Mesothelial cell of epicardium (in vitro differentiated cells): ENCODE results near the gene RPL31. TPM values are rescaled to one million over a fixed set of nuclear protein-coding genes. Genes with fewer than 3 reads are reported as not detected.
"Not testable (repeated sequence)": the region's sequence is repeated elsewhere in the genome, so short reads cannot be mapped to it uniquely, and the experiment has no call there.

Source experiments
- DNase-seq, 2 experiments: peaks; one replicate each; pipeline ENCODE4 v3.0.0; 2021; ENCODE audit warnings: low spot score in 2 of 2; ENCODE audit not compliant: unreplicated experiment in 2 of 2
- H3K27ac Mint-ChIP-seq: 2 replicates; pipeline ENCODE4 v1.8.0; 2021; ENCODE audit warnings: mixed read lengths
- H3K27me3 Mint-ChIP-seq: 2 replicates; pipeline ENCODE4 v1.8.0; 2021; ENCODE audit warnings: low read depth, mixed read lengths
- H3K36me3 Mint-ChIP-seq: 2 replicates; pipeline ENCODE4 v1.8.0; 2021; ENCODE audit warnings: mixed read lengths
- H3K4me1 Mint-ChIP-seq: 2 replicates; pipeline ENCODE4 v1.8.0; 2021; ENCODE audit warnings: mixed read lengths
- H3K4me3 Mint-ChIP-seq: 2 replicates; pipeline ENCODE4 v1.8.0; 2021; ENCODE audit warnings: mild to moderate bottlenecking, moderate library complexity, mixed read lengths
- H3K9me3 Mint-ChIP-seq: 2 replicates; pipeline ENCODE4 v1.8.0; 2021; ENCODE audit warnings: mixed read lengths
- total RNA-seq: library from RNA; stranded (reverse); gene quantifications from 3 replicates; pipeline ENCODE4 v1.2.1, GENCODE V29; 2021
- TF ChIP-seq, protein P1 (sequence below): fragments of 200-600 bp; sonication (generic); IDR thresholded peaks from one replicate; pipeline ENCODE4 v1.5.0; 2021; ENCODE audit warnings: antibody characterized with exemption; ENCODE audit not compliant: unreplicated experiment

Gene RPL31
- total RNA-seq, 1 donor from 2014 or later, result 1,845 TPM

DNA sequence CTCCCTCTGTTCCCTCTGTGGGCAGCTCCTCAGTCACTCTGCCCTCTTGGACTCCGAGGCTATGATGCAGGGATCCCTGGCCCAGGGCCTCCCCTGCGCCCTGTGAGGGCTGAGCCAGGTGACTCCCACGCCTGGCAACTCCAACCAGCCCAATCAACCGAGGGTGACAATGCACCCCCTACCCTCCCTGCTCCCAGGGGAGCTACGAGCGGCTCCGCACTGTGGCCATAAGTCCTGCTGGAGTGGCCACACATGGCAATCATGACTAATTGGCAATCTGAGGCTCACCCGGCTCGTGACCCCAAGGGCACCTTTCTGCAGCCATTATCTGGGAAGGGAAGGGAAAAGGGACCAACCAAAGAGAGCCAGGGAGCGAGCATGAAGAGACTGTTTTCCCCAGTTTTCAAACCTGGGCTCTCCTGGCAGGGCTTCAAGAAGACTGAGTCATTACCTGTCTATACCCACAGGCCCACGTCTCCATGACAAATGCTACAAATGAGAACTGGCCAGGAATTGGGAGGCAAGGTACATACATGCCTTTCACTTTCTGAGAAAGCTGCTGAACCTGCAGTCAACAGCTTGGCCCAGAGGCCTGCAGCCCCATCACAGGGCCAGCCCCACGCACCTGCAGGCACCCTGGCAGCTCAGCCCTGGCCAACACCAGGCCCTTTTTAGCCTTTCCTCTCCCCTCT, 45.1 kb downstream of the RPL31 start:
- TF ChIP-seq, protein P1, sequence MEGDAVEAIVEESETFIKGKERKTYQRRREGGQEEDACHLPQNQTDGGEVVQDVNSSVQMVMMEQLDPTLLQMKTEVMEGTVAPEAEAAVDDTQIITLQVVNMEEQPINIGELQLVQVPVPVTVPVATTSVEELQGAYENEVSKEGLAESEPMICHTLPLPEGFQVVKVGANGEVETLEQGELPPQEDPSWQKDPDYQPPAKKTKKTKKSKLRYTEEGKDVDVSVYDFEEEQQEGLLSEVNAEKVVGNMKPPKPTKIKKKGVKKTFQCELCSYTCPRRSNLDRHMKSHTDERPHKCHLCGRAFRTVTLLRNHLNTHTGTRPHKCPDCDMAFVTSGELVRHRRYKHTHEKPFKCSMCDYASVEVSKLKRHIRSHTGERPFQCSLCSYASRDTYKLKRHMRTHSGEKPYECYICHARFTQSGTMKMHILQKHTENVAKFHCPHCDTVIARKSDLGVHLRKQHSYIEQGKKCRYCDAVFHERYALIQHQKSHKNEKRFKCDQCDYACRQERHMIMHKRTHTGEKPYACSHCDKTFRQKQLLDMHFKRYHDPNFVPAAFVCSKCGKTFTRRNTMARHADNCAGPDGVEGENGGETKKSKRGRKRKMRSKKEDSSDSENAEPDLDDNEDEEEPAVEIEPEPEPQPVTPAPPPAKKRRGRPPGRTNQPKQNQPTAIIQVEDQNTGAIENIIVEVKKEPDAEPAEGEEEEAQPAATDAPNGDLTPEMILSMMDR, result no peak
- H3K4me1 Mint-ChIP-seq, result no peaks in the 10 kb centered on the region
- H3K36me3 Mint-ChIP-seq, result peaks cover 13% of the 10 kb centered on the region
- no peak overlapping the region for H3K27ac Mint-ChIP-seq
- no peaks in the 10 kb centered on the region for H3K27me3 Mint-ChIP-seq
- no peak overlapping the region for H3K4me3 Mint-ChIP-seq
- H3K9me3 Mint-ChIP-seq, result no peaks in the 10 kb centered on the region
- no peak for DNase-seq

DNA sequence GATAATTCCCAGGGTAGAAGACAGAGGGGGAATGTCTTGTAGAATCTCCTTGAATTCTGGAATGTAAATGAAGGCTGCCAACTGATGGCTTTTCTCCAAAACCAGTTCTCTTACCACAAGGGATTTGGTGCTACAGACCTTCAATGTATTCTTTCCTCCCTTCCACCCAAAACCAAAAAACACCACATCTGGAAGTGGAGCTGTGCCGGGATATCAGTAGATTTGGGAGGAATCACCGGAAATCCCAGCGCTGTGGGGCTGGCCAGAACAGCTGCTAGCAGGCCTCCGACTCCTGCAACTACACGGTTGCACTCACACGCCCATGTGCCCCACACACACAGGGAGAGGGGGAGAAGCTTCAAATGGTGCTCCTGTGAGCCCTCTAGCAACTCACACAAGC, 45.7 kb downstream of the RPL31 start:
- Mint-ChIP-seq H3K9me3 (no peaks in the 10 kb centered on the region), H3K4me3 (no peak overlapping the region), H3K27me3 (no peaks in the 10 kb centered on the region), H3K4me1 (no peaks in the 10 kb centered on the region), H3K27ac (peak overlapping the region; percentile 53), H3K36me3 (peaks cover 13% of the 10 kb centered on the region)
- no peak for DNase-seq
- TF ChIP-seq, protein P1, result no peak

DNA sequence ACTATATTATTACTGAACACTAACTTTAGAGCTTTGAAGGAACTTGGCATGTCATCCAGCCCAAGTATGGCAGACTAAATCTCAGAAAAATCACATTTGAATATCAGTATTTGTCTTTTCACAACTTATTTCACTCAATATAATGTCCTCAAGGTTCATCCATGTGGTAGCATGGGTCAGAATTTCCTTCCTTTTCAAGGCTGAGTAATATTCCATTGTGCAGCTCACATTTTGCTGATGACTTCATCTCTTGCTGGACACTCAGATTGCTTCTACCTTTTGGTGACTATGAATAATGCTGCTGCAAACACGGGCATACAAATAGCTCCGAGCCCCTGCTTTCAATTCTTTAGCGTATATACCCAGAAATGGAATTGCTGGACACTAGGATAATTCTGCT, 46.7 kb downstream of the RPL31 start:
- TF ChIP-seq, protein P1, result no peak
- no peak overlapping the region for H3K27ac Mint-ChIP-seq
- no peak overlapping the region for H3K4me3 Mint-ChIP-seq
- DNase-seq, result no peak
- H3K9me3 Mint-ChIP-seq, result no peaks in the 10 kb centered on the region
- no peaks in the 10 kb centered on the region for H3K27me3 Mint-ChIP-seq
- no peaks in the 10 kb centered on the region for H3K4me1 Mint-ChIP-seq
- H3K36me3 Mint-ChIP-seq, result peaks cover 13% of the 10 kb centered on the region

DNA sequence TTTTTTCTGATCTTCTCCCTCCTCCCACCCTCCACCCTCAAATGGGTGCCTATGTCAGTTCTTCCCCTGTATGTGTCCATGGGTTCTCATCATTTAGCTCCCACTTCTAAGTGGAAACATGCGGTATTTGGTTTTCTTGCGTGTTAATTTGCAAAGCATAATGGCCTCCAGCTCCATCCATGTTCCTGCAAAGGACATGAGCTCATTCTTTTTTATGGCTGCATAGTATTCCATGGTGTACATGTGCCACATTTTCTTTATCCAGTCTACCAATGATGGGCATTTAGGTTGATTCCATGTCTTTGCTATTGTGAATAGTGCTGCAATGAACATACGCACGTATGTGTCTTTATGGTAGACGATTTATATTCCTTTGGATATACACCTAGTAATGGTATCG, 48.8 kb downstream of the RPL31 start:
- H3K27ac Mint-ChIP-seq, DNase-seq, H3K4me3 Mint-ChIP-seq, H3K9me3 Mint-ChIP-seq, H3K4me1 Mint-ChIP-seq, H3K27me3 Mint-ChIP-seq: not testable (repeated sequence)
- peaks cover 16% of the 10 kb centered on the region for H3K36me3 Mint-ChIP-seq

DNA sequence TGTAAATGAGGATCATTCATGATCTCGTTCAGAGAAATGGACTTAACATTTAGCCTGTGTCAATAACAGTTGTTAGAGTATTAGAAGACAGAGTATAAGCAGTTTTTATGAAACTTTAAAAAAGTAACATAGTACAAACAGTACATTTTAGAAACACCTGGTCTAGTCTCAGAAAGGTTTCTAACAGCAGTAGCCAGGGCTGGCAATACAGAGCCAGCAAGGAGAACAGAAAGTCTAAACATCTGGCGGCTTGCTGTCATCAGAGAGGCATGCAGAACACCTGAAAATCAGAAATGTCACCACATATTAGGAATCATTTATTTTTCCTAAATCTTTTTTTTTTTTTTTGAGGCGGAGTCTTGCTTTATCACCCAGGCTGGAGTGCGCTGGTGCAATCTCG, 50.1 kb downstream of the RPL31 start:
- peaks cover 18% of the 10 kb centered on the region for H3K36me3 Mint-ChIP-seq

DNA sequence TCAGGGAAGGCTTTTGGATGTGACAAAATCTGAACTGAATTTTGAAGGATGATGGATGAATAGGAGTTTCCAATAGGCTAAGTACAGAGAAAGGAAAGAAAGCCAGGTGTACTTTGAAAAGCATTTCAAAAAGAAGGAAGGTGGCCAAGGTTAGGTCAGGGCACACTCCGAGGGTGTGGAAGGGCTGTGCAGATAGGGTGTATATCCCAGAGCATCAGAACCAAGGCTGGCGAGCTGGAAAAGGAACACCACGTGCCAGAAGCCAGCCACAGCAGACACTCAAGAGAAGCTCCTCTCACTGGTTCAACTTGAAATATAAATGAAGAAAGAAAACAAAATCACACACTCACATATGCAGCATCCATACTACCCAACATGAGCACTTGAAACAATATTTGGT, 51.0 kb downstream of the RPL31 start:
- TF ChIP-seq, protein P1, result no peak
- no peak for DNase-seq
- H3K9me3 Mint-ChIP-seq, result no peaks in the 10 kb centered on the region
- no peak overlapping the region for H3K4me3 Mint-ChIP-seq
- H3K27me3 Mint-ChIP-seq, result no peaks in the 10 kb centered on the region
- no peak overlapping the region for H3K27ac Mint-ChIP-seq
- peaks cover 28% of the 10 kb centered on the region for H3K36me3 Mint-ChIP-seq
- no peaks in the 10 kb centered on the region for H3K4me1 Mint-ChIP-seq

More for the DNA sequence above, 50.1 kb downstream of the RPL31 start:
- no peak for DNase-seq
- Mint-ChIP-seq H3K27ac (no peak overlapping the region), H3K27me3 (no peaks in the 10 kb centered on the region), H3K9me3 (no peaks in the 10 kb centered on the region), H3K4me1 (no peaks in the 10 kb centered on the region), H3K4me3 (no peak overlapping the region)
- TF ChIP-seq, protein P1, result no peak

Other genes with a start within 250 kb of the RPL31 start
- gene NPAS2, start 182.2 kb upstream of the RPL31 start, total RNA-seq, result 3.6 to 5.4 TPM (median 5.2 TPM) in 3 replicates
- 11.5 to 13.1 TPM (median 12.7 TPM) in 3 replicates for gene TBC1D8, start 149.1 kb downstream of the RPL31 start, total RNA-seq